ENCODE results near the gene CAMTA1. TPM values are rescaled to one million over a fixed set of nuclear protein-coding genes. Genes with fewer than 3 reads are reported as not detected.

CAMTA1 gene
- total RNA-seq, 5 donors from 2014 or later (not counting 1 experiment from before 2014, with no cell fraction given): 29.7 to 37.4 (median 34.6) TPM

DNA sequence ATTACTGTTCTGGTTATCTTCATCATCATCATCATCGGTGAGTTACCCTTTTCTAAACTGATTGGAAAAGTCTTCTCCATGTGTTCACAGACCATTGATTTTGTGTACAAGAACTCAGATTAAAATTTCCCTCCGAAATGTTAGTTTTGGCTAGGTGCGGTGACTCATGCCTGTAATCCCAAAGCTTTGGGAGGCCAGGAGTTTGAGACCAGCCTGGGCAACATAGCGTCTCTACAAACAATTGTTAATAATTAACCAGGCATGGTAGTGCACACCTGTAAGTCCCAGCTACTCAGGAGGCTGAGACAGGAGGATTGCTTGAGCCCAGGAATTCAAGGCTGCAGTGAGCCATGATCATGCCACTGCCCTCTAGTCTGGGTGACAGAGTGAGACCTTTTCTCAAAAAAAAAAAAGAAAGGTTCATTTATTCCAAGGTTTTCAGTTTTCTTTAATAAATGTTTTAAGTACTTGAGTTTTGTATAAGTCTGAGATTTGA lies 992.9 kb downstream of the CAMTA1 start:
- ATAC-seq (replicated peaks in 1 of 4) (no peak), DNase-seq (no peak)
- Histone ChIP-seq H3K27me3 (replicated peaks in 1 of 2; ENCODE audit: control insufficient read depth in 2 of 2, extremely low read depth in 1 of 2, insufficient read depth in 2 of 2, low read length in 1 of 2) (no peaks in the 10 kb centered on the region), H3K4me1 (ENCODE audit: control insufficient read depth in 1 of 2, extremely low read depth in 1 of 2, insufficient read depth in 2 of 2, low read length in 2 of 2) (peaks cover 4 to 22% of the 10 kb centered on the region in 2 experiments), H3K36me3 (ENCODE audit: control insufficient read depth in 2 of 2, extremely low read depth in 1 of 2, insufficient read depth in 1 of 2, low read length in 1 of 2) (peaks cover 14 to 44% of the 10 kb centered on the region in 2 donors), H3K4me3 (ENCODE audit: control insufficient read depth in 1 of 2, extremely low read depth in 1 of 2, low read length in 1 of 2) (no peak overlapping the region), H3K27ac (ENCODE audit: low read length) (no peak overlapping the region), H3K9me3 (no peaks in the 10 kb centered on the region)
- Mint-ChIP-seq H3K9me3 (no peaks in the 10 kb centered on the region), H3K27me3 (no peaks in the 10 kb centered on the region), H3K4me1 (peaks cover 37 to 46% (median 38%) of the 10 kb centered on the region in 3 donors), H3K4me3 (no peak overlapping the region), H3K36me3 (peaks cover 29% of the 10 kb centered on the region), H3K27ac (no peak overlapping the region)
- POLR2A ChIA-PET: no interaction called here
- CTCF ChIA-PET: no interaction called here
- 100% methylated on average over 2 of the region's 4 CpGs for WGBS (ENCODE audit: insufficient coverage)

DNA sequence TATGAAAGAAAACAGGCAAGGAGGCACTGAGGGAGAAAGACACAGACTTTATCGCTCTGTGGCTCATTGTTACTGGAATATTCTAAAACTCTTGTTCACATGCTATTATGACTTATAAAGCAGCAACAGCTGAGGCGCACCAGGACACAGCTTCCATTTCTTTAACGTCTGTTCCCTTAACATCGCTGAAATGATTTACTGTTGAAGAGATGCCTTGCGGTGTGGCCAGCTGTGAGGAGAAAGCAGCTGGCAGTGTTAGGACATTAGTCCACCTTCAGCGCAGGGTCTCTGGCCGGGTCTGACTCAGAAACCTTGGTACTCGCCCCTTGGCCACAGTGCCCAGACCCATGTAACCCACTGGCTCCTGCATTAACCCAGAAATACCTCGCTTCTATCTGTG lies 995.7 kb downstream of the CAMTA1 start:
- no peak overlapping the region for H3K4me3 Mint-ChIP-seq

DNA sequence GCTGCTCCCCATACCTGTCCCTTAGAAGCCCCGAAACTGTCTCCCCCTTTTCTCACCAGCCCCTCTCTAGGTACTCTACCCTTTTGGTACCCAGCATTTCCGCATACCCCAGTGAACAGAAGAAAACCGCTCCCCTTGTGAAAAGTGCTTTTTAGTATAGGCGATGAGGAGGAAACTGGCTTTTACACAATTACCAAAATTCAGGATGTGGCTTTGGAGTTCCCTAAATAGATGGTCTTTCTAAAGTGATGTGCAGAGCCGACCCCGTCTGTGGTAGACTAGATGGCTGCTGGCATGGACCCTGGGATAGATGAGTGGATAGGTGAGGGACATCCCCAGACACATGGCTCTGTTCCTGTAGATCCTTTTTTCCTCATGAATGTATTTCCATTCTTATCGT lies 996.2 kb downstream of the CAMTA1 start:
- peaks cover 23 to 30% (median 29%) of the 10 kb centered on the region in 3 donors for H3K4me1 Mint-ChIP-seq
- peaks cover 12% of the 10 kb centered on the region for H3K36me3 Mint-ChIP-seq
- peak overlapping the region; percentile 44 for H3K27ac ChIP-seq (ENCODE audit: low read length)
- no peaks in the 10 kb centered on the region for H3K27me3 ChIP-seq (replicated peaks in 1 of 2; ENCODE audit: control insufficient read depth in 2 of 2, extremely low read depth in 1 of 2, insufficient read depth in 2 of 2, low read length in 1 of 2)
- H3K9me3 Mint-ChIP-seq: no peaks in the 10 kb centered on the region
- H3K4me1 ChIP-seq (ENCODE audit: control insufficient read depth in 1 of 2, extremely low read depth in 1 of 2, insufficient read depth in 2 of 2, low read length in 2 of 2): peaks cover 4 to 32% of the 10 kb centered on the region in 2 experiments
- WGBS (ENCODE audit: insufficient coverage): 20% methylated on average over 1 of the region's 7 CpGs
- ATAC-seq (replicated peaks in 1 of 4) (no peak), DNase-seq (no peak)
- H3K4me3 Mint-ChIP-seq: peak overlapping the region; percentile 71 to 79 (median 79)
- ChIA-PET POLR2A (interaction anchor here in 1 of 2 donors (0.8 kb wide), 1 partner anchor 12 kb away, joined by 4 read pairs; no protein-coding TSS in a partner anchor), CTCF (no interaction called here)
- no peaks in the 10 kb centered on the region for H3K27me3 Mint-ChIP-seq
- H3K36me3 ChIP-seq (ENCODE audit: control insufficient read depth in 2 of 2, extremely low read depth in 1 of 2, insufficient read depth in 1 of 2, low read length in 1 of 2): peaks cover 14 to 30% of the 10 kb centered on the region in 2 donors
- H3K4me3 ChIP-seq (ENCODE audit: control insufficient read depth in 1 of 2, extremely low read depth in 1 of 2, low read length in 1 of 2): no peak overlapping the region
- peak overlapping the region; percentile 32 to 71 for H3K27ac Mint-ChIP-seq
- H3K9me3 ChIP-seq: no peaks in the 10 kb centered on the region

More for the DNA sequence above, 995.7 kb downstream of the CAMTA1 start:
- peaks cover 22 to 30% (median 28%) of the 10 kb centered on the region in 3 donors for H3K4me1 Mint-ChIP-seq
- H3K36me3 Mint-ChIP-seq: peaks cover 15% of the 10 kb centered on the region
- ATAC-seq (replicated peaks in 1 of 4): no peak
- Histone ChIP-seq H3K27me3 (replicated peaks in 1 of 2; ENCODE audit: control insufficient read depth in 2 of 2, extremely low read depth in 1 of 2, insufficient read depth in 2 of 2, low read length in 1 of 2) (no peaks in the 10 kb centered on the region), H3K4me1 (ENCODE audit: control insufficient read depth in 1 of 2, extremely low read depth in 1 of 2, insufficient read depth in 2 of 2, low read length in 2 of 2) (peaks cover 4 to 32% of the 10 kb centered on the region in 2 experiments), H3K9me3 (no peaks in the 10 kb centered on the region), H3K27ac (ENCODE audit: low read length) (no peak overlapping the region), H3K36me3 (ENCODE audit: control insufficient read depth in 2 of 2, extremely low read depth in 1 of 2, insufficient read depth in 1 of 2, low read length in 1 of 2) (peaks cover 14 to 30% of the 10 kb centered on the region in 2 donors), H3K4me3 (ENCODE audit: control insufficient read depth in 1 of 2, extremely low read depth in 1 of 2, low read length in 1 of 2) (no peak overlapping the region)
- POLR2A ChIA-PET: no interaction called here
- H3K27ac Mint-ChIP-seq: peak overlapping the region; percentile 32 to 71
- DNase-seq: no peak
- CTCF ChIA-PET: no interaction called here
- H3K9me3 Mint-ChIP-seq: no peaks in the 10 kb centered on the region
- 98% methylated on average over 5 of the region's 9 CpGs for WGBS (ENCODE audit: insufficient coverage)
- no peaks in the 10 kb centered on the region for H3K27me3 Mint-ChIP-seq

DNA sequence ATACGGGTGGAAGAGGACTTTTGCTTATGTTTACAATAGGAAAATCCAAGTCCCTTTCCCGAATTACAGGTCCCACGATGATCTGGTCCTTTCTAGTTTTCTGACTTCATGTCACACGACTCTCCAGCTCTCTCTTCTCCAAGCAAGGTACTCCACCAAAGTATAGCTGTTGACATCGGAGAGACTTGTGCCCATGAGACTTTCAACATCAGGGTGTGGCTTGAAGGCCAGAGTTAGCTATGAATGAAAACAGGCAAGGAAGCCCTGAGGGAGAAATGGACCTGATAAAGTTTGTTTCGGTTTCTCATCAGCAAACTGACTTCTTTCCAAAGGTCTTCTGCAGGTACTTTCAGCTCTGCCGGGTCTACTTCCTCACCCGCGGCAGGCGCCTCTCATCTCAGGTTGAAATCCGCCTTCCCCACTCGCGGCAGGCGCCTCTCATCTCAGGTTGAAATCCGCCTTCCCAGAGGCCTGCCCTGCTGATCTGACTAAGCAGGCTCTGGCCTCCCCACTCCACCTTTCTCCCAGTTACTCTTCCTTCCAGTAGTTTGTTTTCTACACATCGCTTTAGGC lies 996.8 kb downstream of the CAMTA1 start:
- POLR2A ChIA-PET: interaction anchor here (0.6 to 0.8 kb wide), 2 partner anchors 11 to 13 kb away, joined by 4 to 6 read pairs; partner anchors contain the start of gene VAMP3 (in 1 of the 2)
- H3K9me3 ChIP-seq: no peaks in the 10 kb centered on the region
- CTCF ChIA-PET: no interaction called here

DNA sequence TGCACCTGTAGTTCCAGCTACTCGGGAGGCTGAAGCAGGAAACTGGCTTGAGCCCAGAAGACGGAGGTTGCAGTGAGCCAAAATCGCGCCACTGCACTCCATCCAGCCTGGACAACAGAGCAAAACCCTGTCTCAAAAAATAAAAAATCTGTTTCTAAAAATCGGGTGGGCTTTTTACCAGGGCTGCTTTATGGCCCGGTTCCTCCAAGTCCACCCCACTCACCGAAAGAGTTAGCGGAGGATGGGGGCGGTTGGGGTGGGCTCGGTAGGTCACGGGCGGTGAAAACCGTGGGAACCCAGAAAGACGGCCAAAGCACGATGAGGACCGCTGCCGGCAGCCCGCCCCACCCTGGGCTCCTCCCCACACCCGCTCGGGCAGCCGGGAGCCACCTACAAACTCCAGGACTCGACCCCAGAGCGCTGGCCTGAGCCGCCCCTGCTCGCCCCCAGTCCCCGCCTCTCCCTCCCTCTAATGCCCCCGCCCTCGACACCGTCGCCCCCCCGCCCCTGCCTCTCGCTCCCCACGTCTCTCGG lies 998.0 kb downstream of the CAMTA1 start:
- Histone ChIP-seq H3K36me3 (ENCODE audit: control insufficient read depth in 2 of 2, extremely low read depth in 1 of 2, insufficient read depth in 1 of 2, low read length in 1 of 2) (peaks cover 9 to 17% of the 10 kb centered on the region in 2 donors), H3K4me3 (ENCODE audit: control insufficient read depth in 1 of 2, extremely low read depth in 1 of 2, low read length in 1 of 2) (peak overlapping the region; percentile 17 to 55), H3K9me3 (no peaks in the 10 kb centered on the region), H3K4me1 (ENCODE audit: control insufficient read depth in 1 of 2, extremely low read depth in 1 of 2, insufficient read depth in 2 of 2, low read length in 2 of 2) (peaks cover 4 to 32% of the 10 kb centered on the region in 2 experiments), H3K27ac (ENCODE audit: low read length) (peak overlapping the region; percentile 46), H3K27me3 (replicated peaks in 1 of 2; ENCODE audit: control insufficient read depth in 2 of 2, extremely low read depth in 1 of 2, insufficient read depth in 2 of 2, low read length in 1 of 2) (no peaks in the 10 kb centered on the region)
- ChIA-PET CTCF (interaction anchor here in 1 of 2 donors (0.6 to 1.0 kb wide), 2 partner anchors 31 to 653 kb away, joined by 3 read pairs; no protein-coding TSS in a partner anchor), POLR2A (no interaction called here)
- 8% methylated on average over 12 of the region's 34 CpGs for WGBS (ENCODE audit: insufficient coverage)
- Mint-ChIP-seq H3K4me1 (peaks cover 24 to 30% (median 29%) of the 10 kb centered on the region in 3 donors), H3K27ac (peak overlapping the region; percentile 83 to 84), H3K36me3 (peaks cover 10% of the 10 kb centered on the region), H3K9me3 (no peaks in the 10 kb centered on the region), H3K27me3 (no peaks in the 10 kb centered on the region), H3K4me3 (peak overlapping the region; percentile 71 to 79 (median 79))
- ATAC-seq (replicated peaks in 1 of 4) (peak in 2 of 4 experiments; percentile 7 to 19), DNase-seq (peak in 2 of 35 experiments; percentile 8 to 13)

More for the DNA sequence above, 996.8 kb downstream of the CAMTA1 start:
- DNase-seq (peak in 11 of 35 experiments; percentile 6 to 32 (median 19)), ATAC-seq (replicated peaks in 1 of 4) (no peak)
- Mint-ChIP-seq H3K9me3 (no peaks in the 10 kb centered on the region), H3K27me3 (no peaks in the 10 kb centered on the region), H3K4me3 (peak overlapping the region; percentile 71 to 79 (median 79)), H3K4me1 (peaks cover 24 to 30% (median 29%) of the 10 kb centered on the region in 3 donors), H3K27ac (peak overlapping the region; percentile 83 to 84), H3K36me3 (peaks cover 10% of the 10 kb centered on the region)
- 56% methylated on average over 11 of the region's 16 CpGs for WGBS (ENCODE audit: insufficient coverage)
- peak overlapping the region; percentile 44 for H3K27ac ChIP-seq (ENCODE audit: low read length)
- no peaks in the 10 kb centered on the region for H3K27me3 ChIP-seq (replicated peaks in 1 of 2; ENCODE audit: control insufficient read depth in 2 of 2, extremely low read depth in 1 of 2, insufficient read depth in 2 of 2, low read length in 1 of 2)
- peaks cover 4 to 32% of the 10 kb centered on the region in 2 experiments for H3K4me1 ChIP-seq (ENCODE audit: control insufficient read depth in 1 of 2, extremely low read depth in 1 of 2, insufficient read depth in 2 of 2, low read length in 2 of 2)
- no peak overlapping the region for H3K4me3 ChIP-seq (ENCODE audit: control insufficient read depth in 1 of 2, extremely low read depth in 1 of 2, low read length in 1 of 2)
- H3K36me3 ChIP-seq (ENCODE audit: control insufficient read depth in 2 of 2, extremely low read depth in 1 of 2, insufficient read depth in 1 of 2, low read length in 1 of 2): peaks cover 14 to 29% of the 10 kb centered on the region in 2 donors

DNA sequence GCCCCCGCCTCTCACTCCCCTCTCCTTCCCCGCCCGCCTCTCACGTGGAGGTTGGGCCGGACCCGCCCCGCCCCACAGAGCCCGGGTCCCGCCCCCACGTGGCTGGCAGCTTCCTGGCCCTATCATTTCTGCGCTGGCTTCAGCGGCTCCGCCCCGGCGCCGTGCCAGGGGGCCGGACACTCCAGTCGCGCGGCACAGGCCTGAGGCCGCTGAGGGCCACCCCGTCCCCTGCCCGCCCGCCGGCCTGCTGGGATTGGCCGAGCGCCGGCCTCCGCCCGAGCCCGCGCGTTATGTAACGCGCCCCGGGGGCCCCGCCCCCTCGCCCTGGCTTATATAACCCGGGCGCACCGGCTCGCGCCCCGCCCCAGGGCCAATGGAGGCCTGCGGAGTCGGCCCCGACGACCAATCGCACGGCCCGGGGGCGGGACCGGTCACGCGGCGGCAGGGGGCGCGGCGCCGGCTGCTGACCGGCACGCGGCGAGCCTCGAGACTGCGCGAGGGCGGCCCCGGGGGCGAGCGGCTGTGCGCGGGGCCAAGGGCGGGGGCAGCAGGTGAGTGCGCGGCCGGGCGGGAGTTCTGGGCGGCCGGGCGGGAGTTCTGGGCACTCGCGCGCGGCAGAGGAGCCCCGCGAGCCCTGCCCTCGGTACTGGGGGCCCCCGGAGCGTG lies 998.7 kb downstream of the CAMTA1 start, which contains the start of gene PER3:
Gene PER3, plus strand, starts transcription at position 466 of the 666 bp plus-strand sequence. CDS start 587 bp downstream, outside the sequence.
- peaks cover 9% of the 10 kb centered on the region for H3K36me3 Mint-ChIP-seq
- ATAC-seq (replicated peaks in 1 of 4) (peak; percentile 88 to 93 (median 90)), DNase-seq (peak; percentile 75 to 94 (median 87))
- Histone ChIP-seq H3K36me3 (ENCODE audit: control insufficient read depth in 2 of 2, extremely low read depth in 1 of 2, insufficient read depth in 1 of 2, low read length in 1 of 2) (peaks cover 3 to 17% of the 10 kb centered on the region in 2 donors), H3K9me3 (no peaks in the 10 kb centered on the region), H3K4me1 (ENCODE audit: control insufficient read depth in 1 of 2, extremely low read depth in 1 of 2, insufficient read depth in 2 of 2, low read length in 2 of 2) (peaks cover 4 to 32% of the 10 kb centered on the region in 2 experiments), H3K4me3 (ENCODE audit: control insufficient read depth in 1 of 2, extremely low read depth in 1 of 2, low read length in 1 of 2) (peak within 1 kb of the TSS; percentile 46 to 55), H3K27ac (ENCODE audit: low read length) (peak within 1 kb of the TSS; percentile 46), H3K27me3 (replicated peaks in 1 of 2; ENCODE audit: control insufficient read depth in 2 of 2, extremely low read depth in 1 of 2, insufficient read depth in 2 of 2, low read length in 1 of 2) (no peaks in the 10 kb centered on the region)
- H3K9me3 Mint-ChIP-seq: no peaks in the 10 kb centered on the region
- POLR2A ChIA-PET: interaction anchor here (0.6 kb wide), 2 partner anchors 79 to 156 kb away, joined by 4 to 6 read pairs; no protein-coding TSS in a partner anchor
- peak within 1 kb of the TSS; percentile 71 to 79 (median 79) for H3K4me3 Mint-ChIP-seq
- H3K4me1 Mint-ChIP-seq: peaks cover 24 to 30% (median 29%) of the 10 kb centered on the region in 3 donors
- H3K27me3 Mint-ChIP-seq: no peaks in the 10 kb centered on the region
- peak within 1 kb of the TSS; percentile 83 to 84 for H3K27ac Mint-ChIP-seq
- CTCF ChIA-PET: interaction anchor here in 1 of 2 donors (0.6 to 1.0 kb wide), 2 partner anchors 32 to 653 kb away, joined by 3 read pairs; no protein-coding TSS in a partner anchor
- WGBS (ENCODE audit: insufficient coverage): 3% methylated on average over 87 of the region's 90 CpGs

All from T-cell (primary cell).